GM12875 (cell line): ENCODE data around the gene AP2A2.

Source experiments
- H3K4me3 ChIP-seq: one replicate; pipeline ENCODE4 v1.5.1; 2011; ENCODE audit warnings: low read depth, low read length, control low read depth
- CTCF ChIP-seq: IDR thresholded peaks from 2 replicates; pipeline ENCODE4 v1.5.1; 2011; ENCODE audit warnings: low read depth, mild to moderate bottlenecking, control low read depth, inconsistent platforms, low read length, moderate library complexity, borderline replicate concordance; ENCODE audit not compliant: insufficient read depth

The AP2A2 gene

GRCh38 chr11:985406-985805 is 59.7 kb downstream of the AP2A2 start:
- no peak for TF ChIP-seq CTCF
- H3K4me3 ChIP-seq, result no peak overlapping the region

- no peak overlapping the region for H3K4me3 ChIP-seq
- no peak for TF ChIP-seq CTCF
Measured at GRCh38 chr11:985848-986247, 60.2 kb downstream of the AP2A2 start.

- no peak overlapping the region for H3K4me3 ChIP-seq
- TF ChIP-seq CTCF, result no peak
Measured at GRCh38 chr11:986270-986951, 60.7 kb downstream of the AP2A2 start.

GRCh38 chr11:986952-987305 is 61.3 kb downstream of the AP2A2 start:
- H3K4me3 ChIP-seq, result no peak overlapping the region
- TF ChIP-seq CTCF, result no peak

GRCh38 chr11:987671-988070 is 62.0 kb downstream of the AP2A2 start:
- H3K4me3 ChIP-seq, result no peak overlapping the region
- no peak for TF ChIP-seq CTCF

GRCh38 chr11:990101-990500 is 64.4 kb downstream of the AP2A2 start:
- no peak overlapping the region for H3K4me3 ChIP-seq
- no peak for TF ChIP-seq CTCF

- H3K4me3 ChIP-seq, result no peak overlapping the region
- no peak for TF ChIP-seq CTCF
Measured at GRCh38 chr11:991034-991433, 65.4 kb downstream of the AP2A2 start.
